SK-N-SH (cell line): ENCODE measurements around the gene MYH3. TPM values are rescaled to one million over a fixed set of nuclear protein-coding genes. Genes with fewer than 3 reads are reported as not detected.

ENCODE experiments used
- CTCF ChIA-PET: fragments of 300-600, 350-600 bp; formaldehyde crosslinking; extraction: SDS; loops from one replicate; lab custom pipeline; 2021; lab: Yijun Ruan, JAX
- POLR2A ChIA-PET: fragments of 350-600 bp; sonication (Branson Sonifier 250); formaldehyde crosslinking; extraction: SDS; loops from one replicate; lab custom pipeline; 2020; ENCODE audit warnings: antibody characterized with exemption, inconsistent platforms; lab: Yijun Ruan, JAX
- DNase-seq: peaks from one replicate; pipeline ENCODE4 v3.0.0; 2012
- H2AFZ ChIP-seq: fragments of 200-600 bp; sonication (generic); 2 replicates; pipeline ENCODE4 v1.8.1; 2016; ENCODE audit warnings: antibody characterized with exemption, mild to moderate bottlenecking, low read depth
- H3F3A ChIP-seq: fragments of 200-600 bp; sonication (generic); replicated peaks from 2 replicates; pipeline ENCODE3; 2016; ENCODE audit warnings: antibody characterized with exemption, mild to moderate bottlenecking; ENCODE audit not compliant: insufficient read depth
- H3K27ac ChIP-seq, 2 experiments: fragments of 200-500 bp in 1 of 2; fragments of 200-600 bp in 1 of 2; sonication (Bioruptor generic) in 1 of 2; sonication (generic), shearing (Covaris generic) in 1 of 2; 2 replicates each; pipeline versions ENCODE4 v1.5.1 to v1.6.1; 2014 to 2016; ENCODE audit warnings: low read depth in 2 of 2, inconsistent platforms in 1 of 2, low read length in 1 of 2, mild to moderate bottlenecking in 1 of 2, mixed read lengths in 1 of 2
- H3K27me3 ChIP-seq: fragments of 200-600 bp; sonication (generic), shearing (Covaris generic); 2 replicates; pipeline ENCODE4 v1.6.1; 2016; ENCODE audit warnings: mixed run types; ENCODE audit not compliant: insufficient read depth
- H3K36me3 ChIP-seq, 2 experiments: fragments of 200-500 bp in 1 of 2; fragments of 200-600 bp in 1 of 2; sonication (Bioruptor generic) in 1 of 2; sonication (generic) in 1 of 2; replicated peaks in 1 of 2; 2 replicates each; pipeline versions ENCODE3 to v1.5.1; 2014 to 2016; ENCODE audit warnings: low read length in 1 of 2, mild to moderate bottlenecking in 1 of 2; ENCODE audit not compliant: insufficient read depth in 2 of 2, control insufficient read depth in 1 of 2
- H3K4me1 ChIP-seq, 2 experiments: fragments of 200-500 bp in 1 of 2; fragments of 200-600 bp in 1 of 2; sonication (Bioruptor generic) in 1 of 2; sonication (generic), shearing (Covaris generic) in 1 of 2; 2 replicates each; pipeline versions ENCODE4 v1.5.1 to v1.6.1; 2014 to 2016; ENCODE audit warnings: low read depth in 1 of 2, low read length in 1 of 2, mixed run types in 1 of 2; ENCODE audit not compliant: insufficient read depth in 2 of 2, control insufficient read depth in 1 of 2
- H3K4me2 ChIP-seq: fragments of 200-600 bp; sonication (generic), shearing (Covaris generic); 2 replicates; pipeline ENCODE4 v1.6.1; 2017; ENCODE audit warnings: mixed run types
- H3K4me3 ChIP-seq, 2 experiments: fragments of 200-500 bp in 1 of 2; fragments of 200-600 bp in 1 of 2; sonication (Bioruptor generic) in 1 of 2; sonication (generic), shearing (Covaris generic) in 1 of 2; 2 replicates each; pipeline versions ENCODE4 v1.5.1 to v1.8.1; 2014 to 2016; ENCODE audit warnings: low read depth in 2 of 2, inconsistent platforms in 1 of 2, low read length in 1 of 2, mild to moderate bottlenecking in 1 of 2, mixed read lengths in 1 of 2, moderate library complexity in 1 of 2
- H3K79me2 ChIP-seq: fragments of 200-600 bp; sonication (generic); 2 replicates; pipeline ENCODE4 v1.8.1; 2017; ENCODE audit warnings: mild to moderate bottlenecking; ENCODE audit not compliant: insufficient read depth
- H3K9ac ChIP-seq: fragments of 200-600 bp; sonication (generic); 2 replicates; pipeline ENCODE4 v1.6.1; 2017; ENCODE audit warnings: mixed run types
- H3K9me2 ChIP-seq: fragments of 200-600 bp; sonication (generic); 2 replicates; pipeline ENCODE4 v1.6.1; 2017; ENCODE audit warnings: mixed run types
- H3K9me3 ChIP-seq: fragments of 200-600 bp; sonication (generic); 2 replicates; pipeline ENCODE4 v1.6.1; 2017; ENCODE audit warnings: mixed run types, mild to moderate bottlenecking, moderate library complexity
- H4K20me1 ChIP-seq: fragments of 200-600 bp; sonication (generic); 2 replicates; pipeline ENCODE4 v1.6.1; 2017; ENCODE audit warnings: mild to moderate bottlenecking, mixed run types; ENCODE audit not compliant: insufficient read depth
- CTCF ChIP-seq: fragments of 200-600 bp; sonication (generic); IDR thresholded peaks from 2 replicates; pipeline ENCODE4 v1.6.1; 2017; ENCODE audit warnings: antibody characterized with exemption, mild to moderate bottlenecking, moderate library complexity
- ELF1 ChIP-seq: IDR thresholded peaks from 2 replicates; pipeline ENCODE4 v1.4.0; 2012
- EZH2phosphoT487 ChIP-seq: fragments of 200-600 bp; sonication (generic); IDR thresholded peaks from 2 replicates; pipeline ENCODE4 v1.6.1; 2017; ENCODE audit warnings: low read depth, mixed run types, mild to moderate bottlenecking, antibody characterized with exemption, moderate library complexity, borderline replicate concordance
- FOXM1 ChIP-seq: IDR thresholded peaks from 2 replicates; pipeline ENCODE4 v1.4.0; 2012; ENCODE audit warnings: low read depth, mild to moderate bottlenecking
- GABPA ChIP-seq: IDR thresholded peaks from 2 replicates; pipeline ENCODE4 v1.4.0; 2012; ENCODE audit warnings: low read depth, mild to moderate bottlenecking
- IRF3 ChIP-seq: fragments of 150-350 bp; IDR thresholded peaks from 2 replicates; pipeline ENCODE4 v1.6.1; 2016; ENCODE audit warnings: mild to moderate bottlenecking, low read depth, low read length
- JUND ChIP-seq: IDR thresholded peaks from 2 replicates; pipeline ENCODE4 v1.4.0; 2012
- MAX ChIP-seq: IDR thresholded peaks from 2 replicates; pipeline ENCODE4 v1.4.0; 2012; ENCODE audit warnings: low read depth
- MEF2A ChIP-seq: IDR thresholded peaks from 2 replicates; pipeline ENCODE4 v1.4.0; 2012; ENCODE audit warnings: low read depth, borderline replicate concordance
- PBX3 ChIP-seq: IDR thresholded peaks from 2 replicates; pipeline ENCODE4; 2012
- POLR2AphosphoS5 ChIP-seq: IDR thresholded peaks from 2 replicates; pipeline ENCODE4 v1.6.1; 2012; ENCODE audit warnings: low read depth, low read length
- RCOR1 ChIP-seq: fragments of 150-350 bp; IDR thresholded peaks from 2 replicates; pipeline ENCODE4 v1.6.1; 2017; ENCODE audit warnings: antibody characterized with exemption, low read length
- RFX5 ChIP-seq: IDR thresholded peaks from 2 replicates; pipeline ENCODE4 v1.6.1; 2012; ENCODE audit warnings: mild to moderate bottlenecking, improper control_type of control experiment, low read length
- RXRA ChIP-seq: IDR thresholded peaks from 2 replicates; pipeline ENCODE4 v1.4.0; 2012; ENCODE audit warnings: low read depth, mild to moderate bottlenecking, borderline replicate concordance
- SIN3A ChIP-seq: IDR thresholded peaks from 2 replicates; pipeline ENCODE4 v1.6.1; 2012; ENCODE audit warnings: low read depth, mild to moderate bottlenecking, low read length, moderate library complexity, borderline replicate concordance
- TCF12 ChIP-seq: IDR thresholded peaks from 2 replicates; pipeline ENCODE4 v1.4.0; 2012
- TEAD4 ChIP-seq: IDR thresholded peaks from 2 replicates; pipeline ENCODE4 v1.4.0; 2012; ENCODE audit warnings: mild to moderate bottlenecking, borderline replicate concordance; ENCODE audit not compliant: insufficient read depth
- USF2 ChIP-seq: fragments of 150-350 bp; IDR thresholded peaks from 2 replicates; pipeline ENCODE4 v1.6.1; 2017; ENCODE audit warnings: antibody characterized with exemption, low read length, low read depth, borderline replicate concordance
- YY1 ChIP-seq: IDR thresholded peaks from 2 replicates; pipeline ENCODE4 v1.4.0; 2012; ENCODE audit warnings: low read depth, mild to moderate bottlenecking
- ZBTB33 ChIP-seq: IDR thresholded peaks from 2 replicates; pipeline ENCODE4 v1.4.0; 2012; ENCODE audit warnings: low read depth, borderline replicate concordance
- WGBS: methylation state at CpG from one replicate; pipeline ENCODE4 v1.1.6; 2017; ENCODE audit warnings: low lambda C conversion rate; 5-methylcytosine and 5-hydroxymethylcytosine counted together
- polyA plus RNA-seq, 3 experiments: library from polyadenylated mRNA; depleted of rRNA; stranded (reverse); fragments of >200 nt; gene quantifications; 2 replicates each; pipeline ENCODE4 v1.2.3, GENCODE V29; 2012

The MYH3 gene
- polyA plus RNA-seq, 1 of the 3 experiments (the other 2 are of a cell fraction): 2.7 TPM

GRCh38 chr17:10651927-10652326 is 5.2 kb downstream of the MYH3 start:
- Histone ChIP-seq H4K20me1 (no peaks in the 10 kb centered on the region), H3K27ac (no peak overlapping the region), H3K36me3 (no peaks in the 10 kb centered on the region), H3K79me2 (no peaks in the 10 kb centered on the region), H3K4me1 (no peaks in the 10 kb centered on the region; a peak in 1 of 4 replicates), H3F3A (no peaks in the 10 kb centered on the region), H3K9ac (no peak overlapping the region), H3K9me3 (no peaks in the 10 kb centered on the region), H3K4me3 (no peak overlapping the region), H3K4me2 (no peak overlapping the region), H2AFZ (no peak overlapping the region), H3K9me2 (no peaks in the 10 kb centered on the region), H3K27me3 (no peaks in the 10 kb centered on the region)
- POLR2A ChIA-PET: no interaction called here
- TF ChIP-seq JUND (no peak), RXRA (no peak), MEF2A (no peak), PBX3 (no peak)
- WGBS: 80% methylated on average over 9 of the region's 9 CpGs
- no peak for DNase-seq
- CTCF ChIA-PET: interaction anchor here (1.0 kb wide), 1 partner anchor 193 kb away, joined by 3 read pairs; no protein-coding TSS in a partner anchor

GRCh38 chr17:10649602-10650001 is 7.5 kb downstream of the MYH3 start:
- H3K4me2 ChIP-seq: no peak overlapping the region
- H3K27me3 ChIP-seq: no peaks in the 10 kb centered on the region
- no peak overlapping the region for H3K9ac ChIP-seq
- H3K9me3 ChIP-seq: no peaks in the 10 kb centered on the region
- WGBS: 75% methylated on average over 5 of the region's 5 CpGs
- no peaks in the 10 kb centered on the region; a peak in 1 of 4 replicates for H3K4me1 ChIP-seq
- H4K20me1 ChIP-seq: no peaks in the 10 kb centered on the region
- H3K27ac ChIP-seq: no peak overlapping the region
- ChIA-PET POLR2A (no interaction called here), CTCF (interaction anchor here (1.1 to 1.8 kb wide), 3 partner anchors 18 to 33 kb away, joined by 3 to 7 read pairs (median 5); no protein-coding TSS in a partner anchor)
- H3K4me3 ChIP-seq: no peak overlapping the region
- no peak overlapping the region for H2AFZ ChIP-seq
- no peak for DNase-seq
- no peaks in the 10 kb centered on the region for H3K79me2 ChIP-seq
- no peaks in the 10 kb centered on the region for H3K9me2 ChIP-seq
- no peaks in the 10 kb centered on the region for H3F3A ChIP-seq
- no peaks in the 10 kb centered on the region for H3K36me3 ChIP-seq
- TF ChIP-seq ZBTB33: no peak
- no peak for TF ChIP-seq PBX3
- no peak for TF ChIP-seq RFX5
- no peak for TF ChIP-seq TCF12
- TF ChIP-seq USF2: no peak
- TF ChIP-seq TEAD4: no peak
- TF ChIP-seq RXRA: no peak
- no peak for TF ChIP-seq MEF2A
- no peak for TF ChIP-seq SIN3A
- TF ChIP-seq GABPA: no peak
- TF ChIP-seq MAX: no peak
- TF ChIP-seq YY1: no peak
- TF ChIP-seq POLR2AphosphoS5: no peak
- TF ChIP-seq ELF1: no peak
- no peak for TF ChIP-seq RCOR1
- no peak for TF ChIP-seq IRF3
- no peak for TF ChIP-seq CTCF
- no peak for TF ChIP-seq EZH2phosphoT487
- no peak for TF ChIP-seq FOXM1
